GM23338 (cell line): ENCODE data around the gene LCP1. TPM values are rescaled to one million over a fixed set of nuclear protein-coding genes. Genes with fewer than 3 reads are reported as not detected.

Experiments
- ATAC-seq: fragments of 200-7000 bp; cut with Tn5 transposase; 3 replicates; pipeline ENCODE4 v1.9.1; 2020
- DNase-seq: peaks from one replicate; pipeline ENCODE4 v3.0.0-alpha.2; 2015; ENCODE audit warnings: low spot score
- H2AFZ ChIP-seq: fragments of 200-600 bp; sonication (generic); 2 replicates; pipeline ENCODE4 v1.8.0; 2016; ENCODE audit warnings: antibody characterized with exemption, mild to moderate bottlenecking, moderate library complexity
- H3F3A ChIP-seq: fragments of 200-600 bp; sonication (generic); replicated peaks from 2 replicates; pipeline ENCODE4 v1.8.0; 2017; ENCODE audit warnings: antibody characterized with exemption, mixed run types, low read depth
- H3K27ac ChIP-seq: fragments of 200-600 bp; sonication (generic); 2 replicates; pipeline ENCODE4 v1.6.1; 2016; ENCODE audit warnings: low read depth
- H3K27me3 ChIP-seq: fragments of 200-600 bp; sonication (generic); 2 replicates; pipeline ENCODE4 v1.8.0; 2016; ENCODE audit warnings: mild to moderate bottlenecking, mixed run types, moderate library complexity; ENCODE audit not compliant: insufficient read depth
- H3K36me3 ChIP-seq: fragments of 200-600 bp; sonication (generic); 2 replicates; pipeline ENCODE4 v1.8.0; 2016; ENCODE audit warnings: mild to moderate bottlenecking; ENCODE audit not compliant: insufficient read depth
- H3K4me1 ChIP-seq: fragments of 200-600 bp; sonication (generic); 2 replicates; pipeline ENCODE4 v1.8.0; 2016; ENCODE audit warnings: mild to moderate bottlenecking, moderate library complexity; ENCODE audit not compliant: insufficient read depth
- H3K4me2 ChIP-seq: fragments of 200-600 bp; sonication (generic); 2 replicates; pipeline ENCODE4 v1.7.1; 2017; ENCODE audit warnings: mixed run types
- H3K4me3 ChIP-seq: fragments of 200-600 bp; sonication (generic); 2 replicates; pipeline ENCODE4 v1.6.1; 2016; ENCODE audit warnings: mixed run types
- H3K79me2 ChIP-seq: fragments of 200-600 bp; sonication (generic); replicated peaks from 2 replicates; pipeline ENCODE4 v1.8.0; 2017; ENCODE audit warnings: mild to moderate bottlenecking; ENCODE audit not compliant: insufficient read depth
- H3K9me2 ChIP-seq: fragments of 200-600 bp; sonication (generic); 2 replicates; pipeline ENCODE4 v1.8.0; 2017; ENCODE audit not compliant: insufficient read depth
- H4K20me1 ChIP-seq: fragments of 200-600 bp; sonication (generic); replicated peaks from 2 replicates; pipeline ENCODE4 v1.8.0; 2017; ENCODE audit warnings: mild to moderate bottlenecking; ENCODE audit not compliant: insufficient read depth
- H3K27ac Mint-ChIP-seq: 2 replicates; pipeline ENCODE4 v1.8.0; 2020; ENCODE audit warnings: inconsistent platforms, mild to moderate bottlenecking, moderate library complexity, mixed read lengths
- H3K27me3 Mint-ChIP-seq: 3 replicates; pipeline ENCODE4 v1.8.0; 2022; ENCODE audit warnings: low read depth, mild to moderate bottlenecking, moderate library complexity, mixed read lengths, inconsistent platforms; ENCODE audit not compliant: insufficient read depth, poor library complexity
- H3K36me3 Mint-ChIP-seq: 3 replicates; pipeline ENCODE4 v1.8.0; 2021; ENCODE audit warnings: low read depth, mild to moderate bottlenecking, inconsistent platforms, moderate library complexity, mixed read lengths
- H3K4me1 Mint-ChIP-seq: 3 replicates; pipeline ENCODE4 v1.8.0; 2020; ENCODE audit warnings: mild to moderate bottlenecking, inconsistent platforms, mixed read lengths
- H3K4me3 Mint-ChIP-seq: 3 replicates; pipeline ENCODE4 v1.8.0; 2021; ENCODE audit warnings: moderate library complexity, mild to moderate bottlenecking, inconsistent platforms, mixed read lengths
- H3K9me3 Mint-ChIP-seq: 3 replicates; pipeline ENCODE4 v1.8.0; 2020; ENCODE audit warnings: moderate library complexity, mild to moderate bottlenecking, inconsistent platforms, mixed read lengths
- CREB1 ChIP-seq: fragments of 250-450 bp; sonication (Bioruptor Pico); IDR thresholded peaks from 2 replicates; pipeline ENCODE4 v1.5.0; 2020; ENCODE audit warnings: low read depth, mild to moderate bottlenecking, moderate library complexity
- EZH2 ChIP-seq: fragments of 200-600 bp; sonication (generic); IDR thresholded peaks from one replicate; pipeline ENCODE4 v1.8.0; 2017; ENCODE audit warnings: antibody characterized with exemption, mild to moderate bottlenecking, low read depth; ENCODE audit not compliant: unreplicated experiment
- EZH2phosphoT487 ChIP-seq: fragments of 200-600 bp; sonication (generic); IDR thresholded peaks from one replicate; pipeline ENCODE4 v1.8.1; 2018; ENCODE audit warnings: antibody characterized with exemption; ENCODE audit not compliant: unreplicated experiment
- JUNB ChIP-seq: IDR thresholded peaks from one replicate; pipeline ENCODE4 v1.6.1; 2016; ENCODE audit warnings: antibody characterized with exemption; ENCODE audit not compliant: unreplicated experiment
- NANOG ChIP-seq: IDR thresholded peaks from 2 replicates; pipeline ENCODE4 v1.6.1; 2016; ENCODE audit warnings: antibody characterized with exemption, borderline replicate concordance
- STAT1 ChIP-seq: IDR thresholded peaks from one replicate; pipeline ENCODE4 v1.6.1; 2016; ENCODE audit warnings: antibody characterized with exemption; ENCODE audit not compliant: unreplicated experiment
- ZNF114 ChIP-seq: fragments of 250-450 bp; sonication (Bioruptor Pico); IDR thresholded peaks from 2 replicates; pipeline ENCODE4 v1.5.0; 2020; ENCODE audit warnings: mild to moderate bottlenecking, moderate library complexity
- ZNF331 ChIP-seq: fragments of 250-450 bp; sonication (Bioruptor Pico); IDR thresholded peaks from 2 replicates; pipeline ENCODE4 v1.5.0; 2020; ENCODE audit warnings: low read depth, mild to moderate bottlenecking, moderate library complexity
- polyA plus RNA-seq: library from polyadenylated mRNA; unstranded; fragments of >200 nt; fragmentation: Nextera tagmentation; extraction: Ambion mirVana; gene quantifications from 2 replicates; pipeline ENCODE4 v1.2.1, GENCODE V29; 2016
- total RNA-seq: library from RNA; depleted of rRNA; stranded (reverse); fragments of >200 nt; shearing (Covaris generic); gene quantifications from 2 replicates; pipeline ENCODE4 v1.2.3, GENCODE V29; 2014
- TF ChIP-seq, protein P1 (sequence below): fragments of 250-450 bp; sonication (Bioruptor Pico); IDR thresholded peaks from 2 replicates; pipeline ENCODE4 v1.5.0; 2020; ENCODE audit warnings: mild to moderate bottlenecking, moderate library complexity
- TF ChIP-seq, protein P2 (sequence below): IDR thresholded peaks from 2 replicates; pipeline ENCODE4 v1.6.1; 2016; ENCODE audit warnings: antibody characterized with exemption
- TF ChIP-seq, protein P3 (sequence below): IDR thresholded peaks from one replicate; pipeline ENCODE4 v1.6.1; 2018; ENCODE audit warnings: antibody characterized with exemption; ENCODE audit not compliant: unreplicated experiment

LCP1 gene
- total and polyA plus RNA-seq, 2 experiments from 2014 or later = 1.9 to 3.4 TPM

DNA sequence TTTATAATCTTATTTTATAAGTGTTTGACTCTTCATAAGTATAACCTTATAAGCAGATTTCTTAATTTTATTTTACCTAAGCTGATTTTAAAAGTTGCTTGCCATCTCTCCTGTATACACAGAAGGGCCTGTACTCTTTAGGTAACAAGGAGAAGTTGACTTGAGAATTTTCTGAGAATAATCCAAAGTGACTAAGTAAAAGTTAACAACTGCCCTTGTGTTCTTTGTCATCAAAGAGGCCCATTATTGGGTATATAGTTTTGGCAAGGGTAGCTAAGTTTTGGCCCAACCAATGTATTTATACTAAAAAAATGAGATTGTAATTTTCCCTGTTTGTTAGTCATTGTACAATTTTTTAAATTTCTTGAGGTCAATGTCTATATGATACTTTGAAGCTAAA is 3.2 kb downstream of the LCP1 start:
- H3K27ac Mint-ChIP-seq = no peak overlapping the region
- Histone ChIP-seq H3K27me3 (no peaks in the 10 kb centered on the region), H3K79me2 (no peaks in the 10 kb centered on the region), H3K27ac (no peak overlapping the region), H3K4me2 (no peak overlapping the region), H3K4me1 (peaks cover 14% of the 10 kb centered on the region), H2AFZ (no peak overlapping the region), H3F3A (no peaks in the 10 kb centered on the region), H3K36me3 (no peaks in the 10 kb centered on the region), H4K20me1 (no peaks in the 10 kb centered on the region), H3K9me2 (no peaks in the 10 kb centered on the region), H3K4me3 (no peak overlapping the region)
- no peaks in the 10 kb centered on the region for H3K36me3 Mint-ChIP-seq
- H3K27me3 Mint-ChIP-seq = peaks cover 7% of the 10 kb centered on the region
- DNase-seq (no peak), ATAC-seq (no peak)
- TF ChIP-seq CREB1 (CRISPR knock-in tag) = no peak
- TF ChIP-seq EZH2phosphoT487 = no peak
- no peak for TF ChIP-seq STAT1
- no peak for TF ChIP-seq JUNB
- TF ChIP-seq EZH2 = no peak
- TF ChIP-seq, protein P1, sequence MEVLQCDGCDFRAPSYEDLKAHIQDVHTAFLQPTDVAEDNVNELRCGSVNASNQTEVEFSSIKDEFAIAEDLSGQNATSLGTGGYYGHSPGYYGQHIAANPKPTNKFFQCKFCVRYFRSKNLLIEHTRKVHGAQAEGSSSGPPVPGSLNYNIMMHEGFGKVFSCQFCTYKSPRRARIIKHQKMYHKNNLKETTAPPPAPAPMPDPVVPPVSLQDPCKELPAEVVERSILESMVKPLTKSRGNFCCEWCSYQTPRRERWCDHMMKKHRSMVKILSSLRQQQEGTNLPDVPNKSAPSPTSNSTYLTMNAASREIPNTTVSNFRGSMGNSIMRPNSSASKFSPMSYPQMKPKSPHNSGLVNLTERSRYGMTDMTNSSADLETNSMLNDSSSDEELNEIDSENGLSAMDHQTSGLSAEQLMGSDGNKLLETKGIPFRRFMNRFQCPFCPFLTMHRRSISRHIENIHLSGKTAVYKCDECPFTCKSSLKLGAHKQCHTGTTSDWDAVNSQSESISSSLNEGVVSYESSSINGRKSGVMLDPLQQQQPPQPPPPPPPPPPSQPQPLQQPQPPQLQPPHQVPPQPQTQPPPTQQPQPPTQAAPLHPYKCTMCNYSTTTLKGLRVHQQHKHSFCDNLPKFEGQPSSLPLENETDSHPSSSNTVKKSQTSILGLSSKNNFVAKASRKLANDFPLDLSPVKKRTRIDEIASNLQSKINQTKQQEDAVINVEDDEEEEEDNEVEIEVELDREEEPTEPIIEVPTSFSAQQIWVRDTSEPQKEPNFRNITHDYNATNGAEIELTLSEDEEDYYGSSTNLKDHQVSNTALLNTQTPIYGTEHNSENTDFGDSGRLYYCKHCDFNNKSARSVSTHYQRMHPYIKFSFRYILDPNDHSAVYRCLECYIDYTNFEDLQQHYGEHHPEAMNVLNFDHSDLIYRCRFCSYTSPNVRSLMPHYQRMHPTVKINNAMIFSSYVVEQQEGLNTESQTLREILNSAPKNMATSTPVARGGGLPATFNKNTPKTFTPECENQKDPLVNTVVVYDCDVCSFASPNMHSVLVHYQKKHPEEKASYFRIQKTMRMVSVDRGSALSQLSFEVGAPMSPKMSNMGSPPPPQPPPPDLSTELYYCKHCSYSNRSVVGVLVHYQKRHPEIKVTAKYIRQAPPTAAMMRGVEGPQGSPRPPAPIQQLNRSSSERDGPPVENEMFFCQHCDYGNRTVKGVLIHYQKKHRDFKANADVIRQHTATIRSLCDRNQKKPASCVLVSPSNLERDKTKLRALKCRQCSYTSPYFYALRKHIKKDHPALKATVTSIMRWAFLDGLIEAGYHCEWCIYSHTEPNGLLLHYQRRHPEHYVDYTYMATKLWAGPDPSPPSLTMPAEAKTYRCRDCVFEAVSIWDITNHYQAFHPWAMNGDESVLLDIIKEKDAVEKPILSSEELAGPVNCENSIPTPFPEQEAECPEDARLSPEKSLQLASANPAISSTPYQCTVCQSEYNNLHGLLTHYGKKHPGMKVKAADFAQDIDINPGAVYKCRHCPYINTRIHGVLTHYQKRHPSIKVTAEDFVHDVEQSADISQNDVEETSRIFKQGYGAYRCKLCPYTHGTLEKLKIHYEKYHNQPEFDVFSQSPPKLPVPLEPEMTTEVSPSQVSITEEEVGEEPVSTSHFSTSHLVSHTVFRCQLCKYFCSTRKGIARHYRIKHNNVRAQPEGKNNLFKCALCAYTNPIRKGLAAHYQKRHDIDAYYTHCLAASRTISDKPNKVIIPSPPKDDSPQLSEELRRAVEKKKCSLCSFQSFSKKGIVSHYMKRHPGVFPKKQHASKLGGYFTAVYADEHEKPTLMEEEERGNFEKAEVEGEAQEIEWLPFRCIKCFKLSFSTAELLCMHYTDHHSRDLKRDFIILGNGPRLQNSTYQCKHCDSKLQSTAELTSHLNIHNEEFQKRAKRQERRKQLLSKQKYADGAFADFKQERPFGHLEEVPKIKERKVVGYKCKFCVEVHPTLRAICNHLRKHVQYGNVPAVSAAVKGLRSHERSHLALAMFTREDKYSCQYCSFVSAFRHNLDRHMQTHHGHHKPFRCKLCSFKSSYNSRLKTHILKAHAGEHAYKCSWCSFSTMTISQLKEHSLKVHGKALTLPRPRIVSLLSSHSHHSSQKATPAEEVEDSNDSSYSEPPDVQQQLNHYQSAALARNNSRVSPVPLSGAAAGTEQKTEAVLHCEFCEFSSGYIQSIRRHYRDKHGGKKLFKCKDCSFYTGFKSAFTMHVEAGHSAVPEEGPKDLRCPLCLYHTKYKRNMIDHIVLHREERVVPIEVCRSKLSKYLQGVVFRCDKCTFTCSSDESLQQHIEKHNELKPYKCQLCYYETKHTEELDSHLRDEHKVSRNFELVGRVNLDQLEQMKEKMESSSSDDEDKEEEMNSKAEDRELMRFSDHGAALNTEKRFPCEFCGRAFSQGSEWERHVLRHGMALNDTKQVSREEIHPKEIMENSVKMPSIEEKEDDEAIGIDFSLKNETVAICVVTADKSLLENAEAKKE (CRISPR knock-in tag) = no peak
- no peak for TF ChIP-seq NANOG
- TF ChIP-seq, protein P2, sequence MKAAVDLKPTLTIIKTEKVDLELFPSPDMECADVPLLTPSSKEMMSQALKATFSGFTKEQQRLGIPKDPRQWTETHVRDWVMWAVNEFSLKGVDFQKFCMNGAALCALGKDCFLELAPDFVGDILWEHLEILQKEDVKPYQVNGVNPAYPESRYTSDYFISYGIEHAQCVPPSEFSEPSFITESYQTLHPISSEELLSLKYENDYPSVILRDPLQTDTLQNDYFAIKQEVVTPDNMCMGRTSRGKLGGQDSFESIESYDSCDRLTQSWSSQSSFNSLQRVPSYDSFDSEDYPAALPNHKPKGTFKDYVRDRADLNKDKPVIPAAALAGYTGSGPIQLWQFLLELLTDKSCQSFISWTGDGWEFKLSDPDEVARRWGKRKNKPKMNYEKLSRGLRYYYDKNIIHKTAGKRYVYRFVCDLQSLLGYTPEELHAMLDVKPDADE = no peak
- no peak for TF ChIP-seq ZNF331
- TF ChIP-seq, protein P3, sequence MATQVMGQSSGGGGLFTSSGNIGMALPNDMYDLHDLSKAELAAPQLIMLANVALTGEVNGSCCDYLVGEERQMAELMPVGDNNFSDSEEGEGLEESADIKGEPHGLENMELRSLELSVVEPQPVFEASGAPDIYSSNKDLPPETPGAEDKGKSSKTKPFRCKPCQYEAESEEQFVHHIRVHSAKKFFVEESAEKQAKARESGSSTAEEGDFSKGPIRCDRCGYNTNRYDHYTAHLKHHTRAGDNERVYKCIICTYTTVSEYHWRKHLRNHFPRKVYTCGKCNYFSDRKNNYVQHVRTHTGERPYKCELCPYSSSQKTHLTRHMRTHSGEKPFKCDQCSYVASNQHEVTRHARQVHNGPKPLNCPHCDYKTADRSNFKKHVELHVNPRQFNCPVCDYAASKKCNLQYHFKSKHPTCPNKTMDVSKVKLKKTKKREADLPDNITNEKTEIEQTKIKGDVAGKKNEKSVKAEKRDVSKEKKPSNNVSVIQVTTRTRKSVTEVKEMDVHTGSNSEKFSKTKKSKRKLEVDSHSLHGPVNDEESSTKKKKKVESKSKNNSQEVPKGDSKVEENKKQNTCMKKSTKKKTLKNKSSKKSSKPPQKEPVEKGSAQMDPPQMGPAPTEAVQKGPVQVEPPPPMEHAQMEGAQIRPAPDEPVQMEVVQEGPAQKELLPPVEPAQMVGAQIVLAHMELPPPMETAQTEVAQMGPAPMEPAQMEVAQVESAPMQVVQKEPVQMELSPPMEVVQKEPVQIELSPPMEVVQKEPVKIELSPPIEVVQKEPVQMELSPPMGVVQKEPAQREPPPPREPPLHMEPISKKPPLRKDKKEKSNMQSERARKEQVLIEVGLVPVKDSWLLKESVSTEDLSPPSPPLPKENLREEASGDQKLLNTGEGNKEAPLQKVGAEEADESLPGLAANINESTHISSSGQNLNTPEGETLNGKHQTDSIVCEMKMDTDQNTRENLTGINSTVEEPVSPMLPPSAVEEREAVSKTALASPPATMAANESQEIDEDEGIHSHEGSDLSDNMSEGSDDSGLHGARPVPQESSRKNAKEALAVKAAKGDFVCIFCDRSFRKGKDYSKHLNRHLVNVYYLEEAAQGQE = no peak
- no peak for TF ChIP-seq ZNF114 (CRISPR knock-in tag)
- H3K4me3 Mint-ChIP-seq = no peak overlapping the region
- H3K4me1 Mint-ChIP-seq = peaks cover 13% of the 10 kb centered on the region; the same call in 2 of the 3 replicates
- H3K9me3 Mint-ChIP-seq = no peaks in the 10 kb centered on the region
